GM19240 (cell line): ENCODE results near the gene KIAA0586.
"Not testable (repeated sequence)": the region's sequence is repeated elsewhere in the genome, so short reads cannot be mapped to it uniquely, and the experiment has no call there.

Experiments
- DNase-seq: peaks from one replicate; pipeline ENCODE4 v3.0.0; 2011; ENCODE audit warnings: low spot score; ENCODE audit not compliant: insufficient read length

The KIAA0586 gene

DNA sequence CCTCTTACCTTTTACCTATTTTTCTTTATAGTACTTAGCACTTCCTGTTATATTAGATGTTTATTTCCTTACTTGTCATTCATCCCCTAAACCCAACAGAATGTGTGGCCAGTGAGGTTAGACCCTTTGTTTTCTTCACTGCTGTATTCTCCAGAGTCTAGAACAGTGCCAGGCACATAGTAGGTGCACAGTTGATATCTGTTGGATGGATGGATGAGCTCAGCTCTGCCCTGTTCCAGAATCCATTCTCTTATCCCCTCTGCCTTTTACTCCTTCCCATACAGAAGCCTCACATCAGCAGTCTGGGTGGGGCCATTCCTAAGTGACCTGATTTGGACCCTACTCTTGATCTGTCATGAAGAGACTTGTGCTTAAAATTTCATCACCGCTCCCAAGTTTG, 115.7 kb downstream of the KIAA0586 start:
- DNase-seq: no peak

GRCh38 chr14:58547649-58548048, 120.1 kb downstream of the KIAA0586 start:
- no peak for DNase-seq

DNA sequence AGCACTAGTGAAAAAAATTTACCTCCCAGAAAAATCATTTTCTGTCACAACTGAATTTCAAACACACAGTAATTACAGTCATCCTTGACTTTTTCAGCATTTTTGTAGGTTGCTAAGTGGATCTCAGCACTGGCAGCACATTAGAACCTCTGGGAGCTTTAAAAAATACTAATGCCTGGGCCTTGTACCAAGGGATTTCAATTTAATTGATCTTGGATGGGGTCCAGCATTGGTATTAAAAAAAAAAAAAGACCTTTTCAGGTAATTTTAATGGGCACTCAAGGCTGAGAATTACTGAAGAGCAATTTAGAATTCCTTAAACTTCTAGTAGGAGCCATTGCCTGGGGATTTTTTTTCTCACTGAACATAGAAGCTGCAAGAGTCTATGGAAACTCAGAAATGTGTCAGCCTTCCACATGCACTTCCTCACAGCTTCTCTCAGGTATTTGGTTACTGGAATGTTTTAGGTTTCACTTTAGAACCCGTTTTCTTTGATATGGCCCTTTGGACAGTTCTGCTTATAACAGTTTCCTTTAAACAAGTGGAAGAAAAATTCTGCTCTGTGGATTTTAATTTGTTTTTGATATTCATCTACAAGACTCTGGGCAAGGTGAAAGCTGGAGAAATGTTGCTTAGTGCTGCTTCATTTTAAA, 121.7 kb downstream of the KIAA0586 start:
- DNase-seq: no peak

GRCh38 chr14:58553959-58554358, 126.4 kb downstream of the KIAA0586 start:
- DNase-seq: no peak

DNA sequence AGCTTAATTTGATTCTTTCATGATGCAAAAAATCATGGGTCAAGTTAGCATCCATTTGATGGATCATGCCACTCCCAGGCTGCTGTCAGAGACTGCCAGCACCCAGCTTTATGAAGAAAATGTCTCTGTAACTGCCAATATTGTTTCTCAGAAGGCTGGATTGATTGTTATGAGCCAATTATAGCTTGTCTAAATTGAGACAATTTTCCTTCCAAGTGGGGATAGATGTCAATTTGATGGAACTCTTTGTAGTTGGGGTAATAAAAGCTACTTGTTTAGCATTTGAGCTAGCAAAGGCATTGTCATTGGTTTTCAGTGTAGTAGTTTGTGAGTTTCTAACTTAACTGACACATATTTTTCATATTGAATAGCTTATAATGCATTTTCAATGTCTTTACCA, 128.1 kb downstream of the KIAA0586 start:
- DNase-seq: no peak

DNA sequence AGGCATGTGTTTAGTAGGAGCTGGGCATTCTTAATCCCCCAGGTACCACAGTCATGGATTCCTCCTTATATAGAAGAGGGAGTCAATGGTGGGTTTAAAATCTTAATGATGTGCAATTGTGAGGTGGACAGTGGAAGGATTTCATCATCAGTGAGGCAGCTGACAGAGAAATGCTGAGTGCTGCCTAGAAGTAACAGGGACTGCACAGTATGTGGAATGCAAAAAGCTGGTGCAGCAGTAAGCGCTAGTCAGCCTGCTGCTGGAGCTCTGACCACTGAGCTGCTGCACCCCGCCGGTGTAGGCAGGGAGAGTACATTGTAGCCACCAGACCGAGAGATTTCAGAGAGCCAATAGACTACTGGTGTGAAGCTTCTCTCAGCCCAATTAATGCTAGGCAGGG, 129.7 kb downstream of the KIAA0586 start:
- no peak for DNase-seq

GRCh38 chr14:58560208-58560607, 132.7 kb downstream of the KIAA0586 start:
- DNase-seq: no peak

- no peak for DNase-seq
These were observed 134.6 kb downstream of the KIAA0586 start for GRCh38 chr14:58562141-58562540.

- no peak for DNase-seq
These were observed 136.5 kb downstream of the KIAA0586 start for GRCh38 chr14:58563978-58564377.

- DNase-seq: no peak
These were observed 138.3 kb downstream of the KIAA0586 start for GRCh38 chr14:58565832-58566231.

GRCh38 chr14:58566979-58567378, 139.5 kb downstream of the KIAA0586 start:
- no peak for DNase-seq

- DNase-seq: no peak
These were observed 140.8 kb downstream of the KIAA0586 start for GRCh38 chr14:58568322-58568721.

DNA sequence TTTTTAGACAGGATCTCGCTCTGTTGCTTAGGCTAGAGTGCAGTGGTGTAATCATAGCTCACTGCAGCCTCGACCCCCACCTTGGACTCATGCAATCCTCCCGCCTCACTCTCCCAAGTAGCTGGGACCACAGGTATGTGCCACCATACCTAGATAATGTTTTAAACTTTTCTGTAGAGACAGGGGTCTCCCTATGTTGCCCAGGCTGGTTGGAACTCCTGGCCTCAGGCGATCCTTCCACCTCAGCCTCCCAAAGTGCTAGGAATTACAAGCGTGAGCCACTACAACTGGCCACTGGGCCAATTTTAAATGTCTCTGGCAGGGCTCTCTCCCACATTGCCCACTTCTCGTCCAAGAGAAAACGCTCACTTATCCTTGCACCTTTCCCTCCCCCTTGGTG, 143.7 kb downstream of the KIAA0586 start:
- DNase-seq: no peak

- no peak for DNase-seq
These were observed 144.4 kb downstream of the KIAA0586 start for GRCh38 chr14:58571769-58572472.

DNA sequence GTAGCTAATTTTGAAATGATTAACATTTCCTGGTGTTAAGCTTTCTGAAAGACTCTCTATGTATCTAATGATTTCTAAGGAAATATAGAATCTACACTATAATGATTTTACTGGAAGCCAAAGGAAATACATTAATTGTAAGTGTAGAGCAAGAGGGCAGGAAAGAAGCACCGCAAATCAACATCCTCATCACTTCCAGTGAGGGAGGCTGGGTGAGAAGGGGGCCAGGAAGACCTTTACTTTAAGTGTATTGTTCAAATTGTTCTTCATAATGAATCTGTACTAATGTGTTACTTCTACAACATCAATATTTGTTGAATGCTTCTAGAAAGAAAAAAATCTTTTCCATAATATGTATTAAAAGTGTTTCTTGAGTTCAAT, 144.9 kb downstream of the KIAA0586 start:
- DNase-seq: no peak

DNA sequence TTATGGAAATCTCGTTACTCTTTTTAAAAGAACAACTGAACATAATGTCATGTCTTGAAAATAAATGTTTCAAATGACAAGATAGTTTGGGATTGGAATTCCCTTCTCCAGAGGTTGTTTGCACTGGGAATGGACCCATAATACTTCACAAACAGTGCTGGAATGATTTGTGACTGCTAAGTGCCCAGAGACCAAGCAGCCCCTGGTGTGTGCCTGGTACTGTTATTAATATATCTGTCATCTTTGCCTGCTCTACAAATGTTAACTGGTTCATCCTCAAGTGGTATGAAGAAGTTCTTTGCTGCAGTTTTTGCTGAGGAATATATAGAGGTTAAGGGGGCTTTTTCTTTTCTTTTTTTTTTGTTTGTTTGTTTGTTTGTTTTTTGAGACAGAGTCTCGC, 145.3 kb downstream of the KIAA0586 start:
- no peak for DNase-seq

DNA sequence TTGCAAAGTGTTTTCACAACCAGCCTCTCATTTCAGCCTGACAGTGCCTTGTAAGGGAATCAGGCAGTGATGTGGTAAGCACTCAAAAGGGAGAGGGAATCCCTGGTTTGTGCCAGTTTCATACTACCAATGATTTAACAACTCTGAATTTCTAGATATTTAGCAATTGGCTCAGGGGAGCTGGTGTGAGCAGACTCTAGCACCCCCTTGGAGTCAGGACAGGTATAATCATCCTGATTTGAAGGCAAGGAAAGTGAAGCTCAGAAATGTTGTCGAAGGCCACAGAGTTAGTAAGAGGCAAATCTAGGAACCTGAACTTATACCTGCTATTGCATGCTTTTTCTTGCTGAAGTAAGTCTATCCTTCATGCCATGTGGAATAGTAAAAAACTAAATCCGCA, 147.1 kb downstream of the KIAA0586 start:
- DNase-seq: no peak

- no peak for DNase-seq
These were observed 148.4 kb downstream of the KIAA0586 start for GRCh38 chr14:58575956-58576355.

DNA sequence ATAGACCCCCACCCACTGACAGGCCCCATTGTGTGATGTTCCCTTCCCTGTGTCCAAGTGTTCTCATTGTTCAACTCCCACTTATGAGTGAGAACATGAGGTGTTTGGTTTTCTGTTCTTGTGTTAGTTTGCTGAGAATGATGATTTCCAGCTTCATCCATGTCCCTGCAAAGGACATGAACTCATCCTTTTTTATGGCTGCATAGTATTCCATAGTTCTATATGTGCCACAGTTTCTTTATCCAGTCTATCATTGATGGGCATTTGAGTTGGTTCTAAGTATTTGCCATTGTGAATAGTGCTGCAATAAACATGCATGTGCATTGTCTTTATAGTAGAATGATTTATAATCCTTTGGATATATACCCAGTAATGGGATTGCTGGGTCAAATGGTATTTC, 152.5 kb downstream of the KIAA0586 start:
- not testable (repeated sequence) for DNase-seq

- not testable (repeated sequence) for DNase-seq
These were observed 153.9 kb downstream of the KIAA0586 start for GRCh38 chr14:58581389-58581788.

- DNase-seq: no peak
These were observed 156.9 kb downstream of the KIAA0586 start for GRCh38 chr14:58584383-58584782.

GRCh38 chr14:58587271-58587670, 159.8 kb downstream of the KIAA0586 start:
- no peak for DNase-seq

DNA sequence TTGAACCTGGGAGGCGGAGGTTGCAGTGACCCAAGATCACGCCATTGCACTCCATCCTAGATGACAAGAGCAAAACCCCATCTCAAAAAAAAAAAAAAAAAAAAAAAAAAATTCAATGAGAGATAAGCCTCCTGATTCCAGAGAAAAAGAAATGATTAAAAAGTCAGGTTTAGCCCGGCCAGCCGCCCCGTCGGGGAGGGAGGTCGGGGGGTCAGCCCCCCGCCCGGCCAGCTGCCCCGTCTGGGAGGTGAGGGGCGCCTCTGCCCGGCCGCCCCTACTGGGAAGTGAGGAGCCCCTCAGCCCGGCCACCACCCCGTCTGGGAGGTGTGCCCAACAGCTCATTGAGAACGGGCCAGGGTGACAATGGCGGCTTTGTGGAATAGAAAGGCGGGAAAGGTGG, 160.8 kb downstream of the KIAA0586 start:
- DNase-seq: not testable (repeated sequence)
